ENCODE results near the gene CLEC16A. TPM values are rescaled to one million over a fixed set of nuclear protein-coding genes. Genes with fewer than 3 reads are reported as not detected.

CLEC16A gene
- total and polyA plus RNA-seq, 8 donors = 17.6 to 38.6 (median 21.6) TPM

DNA sequence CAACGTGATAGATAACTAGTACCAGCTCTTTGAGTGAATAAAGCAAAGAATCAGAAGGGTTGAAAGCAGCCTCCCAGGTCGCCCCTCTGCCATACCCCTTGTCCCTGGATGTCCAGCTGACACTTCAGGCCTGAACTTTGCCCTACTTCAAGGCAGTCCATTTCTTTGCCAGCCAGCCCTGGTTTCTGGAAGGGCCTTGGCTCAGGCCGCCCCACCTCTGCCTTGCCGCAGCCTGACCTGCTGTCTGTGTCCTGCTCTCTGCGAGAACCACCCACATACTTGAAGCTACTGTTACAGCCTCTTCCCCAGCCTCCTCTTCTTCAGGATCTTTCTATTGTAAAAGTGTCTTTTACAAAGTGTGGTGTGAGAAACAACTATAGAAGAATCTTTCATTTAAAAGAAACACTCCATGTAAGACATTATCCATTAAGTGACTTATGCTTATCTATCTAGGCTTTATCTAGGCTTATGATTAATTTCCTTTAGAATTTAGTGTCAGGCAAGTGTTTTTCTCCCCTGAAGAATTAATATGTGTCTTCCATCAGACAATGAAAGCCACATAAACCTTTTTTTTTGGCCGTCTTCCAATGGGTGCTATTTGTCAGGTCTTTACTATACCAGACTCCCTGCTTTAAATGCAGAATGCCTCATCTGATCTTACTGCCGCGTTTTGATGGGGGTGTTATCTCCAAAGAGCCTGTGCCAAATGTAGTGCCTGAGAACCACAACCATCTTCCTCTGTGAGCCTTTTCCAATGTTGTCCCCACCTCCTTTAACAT is 177.7 kb downstream of the CLEC16A start:
- Histone ChIP-seq H3K9me3 (no peaks in the 10 kb centered on the region), H3K27ac (no peak overlapping the region), H3K36me3 (peaks cover 0 to 60% of the 10 kb centered on the region in 2 donors), H3K4me3 (no peak overlapping the region), H3K27me3 (no peaks in the 10 kb centered on the region), H3K4me1 (no peaks in the 10 kb centered on the region)
- intact Hi-C loops (cut with DNase I) = no loop called here
- TF ChIP-seq, protein P1, sequence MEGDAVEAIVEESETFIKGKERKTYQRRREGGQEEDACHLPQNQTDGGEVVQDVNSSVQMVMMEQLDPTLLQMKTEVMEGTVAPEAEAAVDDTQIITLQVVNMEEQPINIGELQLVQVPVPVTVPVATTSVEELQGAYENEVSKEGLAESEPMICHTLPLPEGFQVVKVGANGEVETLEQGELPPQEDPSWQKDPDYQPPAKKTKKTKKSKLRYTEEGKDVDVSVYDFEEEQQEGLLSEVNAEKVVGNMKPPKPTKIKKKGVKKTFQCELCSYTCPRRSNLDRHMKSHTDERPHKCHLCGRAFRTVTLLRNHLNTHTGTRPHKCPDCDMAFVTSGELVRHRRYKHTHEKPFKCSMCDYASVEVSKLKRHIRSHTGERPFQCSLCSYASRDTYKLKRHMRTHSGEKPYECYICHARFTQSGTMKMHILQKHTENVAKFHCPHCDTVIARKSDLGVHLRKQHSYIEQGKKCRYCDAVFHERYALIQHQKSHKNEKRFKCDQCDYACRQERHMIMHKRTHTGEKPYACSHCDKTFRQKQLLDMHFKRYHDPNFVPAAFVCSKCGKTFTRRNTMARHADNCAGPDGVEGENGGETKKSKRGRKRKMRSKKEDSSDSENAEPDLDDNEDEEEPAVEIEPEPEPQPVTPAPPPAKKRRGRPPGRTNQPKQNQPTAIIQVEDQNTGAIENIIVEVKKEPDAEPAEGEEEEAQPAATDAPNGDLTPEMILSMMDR (IDR thresholded peaks at IDR 0.05) = no peak
- DNase-seq = no peak
- ATAC-seq = no peak

- DNase-seq = no peak
- H3K4me3 ChIP-seq = no peak overlapping the region
- H3K27ac ChIP-seq = no peak overlapping the region
- no peak for ATAC-seq
- H3K36me3 ChIP-seq = peaks cover 0 to 60% of the 10 kb centered on the region in 2 donors
- H3K9me3 ChIP-seq = no peaks in the 10 kb centered on the region
- no peaks in the 10 kb centered on the region for H3K27me3 ChIP-seq
- TF ChIP-seq, protein P1 (IDR thresholded peaks at IDR 0.05) = no peak
- intact Hi-C loops (cut with DNase I) = no loop called here
- peaks cover 6 to 10% of the 10 kb centered on the region in 2 donors for H3K4me1 ChIP-seq
These were observed 179.3 kb downstream of the CLEC16A start for GRCh38 chr16:11123666-11124065.

GRCh38 chr16:11125936-11126335 is 181.6 kb downstream of the CLEC16A start:
- Histone ChIP-seq H3K27ac (no peak overlapping the region), H3K36me3 (peaks cover 0 to 67% of the 10 kb centered on the region in 2 donors), H3K4me3 (no peak overlapping the region), H3K27me3 (no peaks in the 10 kb centered on the region), H3K4me1 (peaks cover 12 to 14% of the 10 kb centered on the region in 2 donors), H3K9me3 (no peaks in the 10 kb centered on the region)
- no peak for ATAC-seq
- intact Hi-C loops (cut with DNase I) = no loop called here
- no peak for DNase-seq
- TF ChIP-seq, protein P1 (IDR thresholded peaks at IDR 0.05) = no peak

DNA sequence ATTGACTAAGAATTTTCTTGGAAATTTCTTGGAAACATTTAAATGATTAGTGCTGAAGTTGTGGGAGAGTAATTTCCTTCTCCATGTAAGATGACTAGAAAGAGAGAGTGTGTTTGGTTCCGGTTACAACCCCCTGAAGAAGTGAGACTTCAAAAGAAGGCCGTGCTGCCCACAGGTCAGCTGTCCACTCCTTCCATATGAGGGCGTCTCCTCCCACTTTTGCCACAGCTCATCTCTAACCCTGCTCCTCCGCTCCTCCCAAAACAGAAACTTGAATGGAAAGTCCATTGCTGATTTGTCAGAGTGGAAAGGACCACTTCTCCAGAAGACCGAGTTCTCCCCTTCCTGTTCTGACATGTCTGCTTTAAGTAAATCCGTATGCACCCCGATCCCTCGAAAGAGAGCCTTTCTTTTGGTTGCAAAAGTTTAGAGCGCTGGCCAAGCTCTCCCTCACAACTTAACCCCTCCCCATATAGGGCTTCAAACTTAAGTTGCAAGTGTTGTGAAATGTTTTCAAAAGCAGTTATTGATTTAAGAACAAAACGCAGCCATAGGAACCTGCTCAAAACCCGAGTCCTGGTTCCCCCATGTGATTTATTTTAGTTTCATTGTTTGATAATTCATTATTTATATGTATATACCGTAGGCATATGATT is 182.2 kb downstream of the CLEC16A start:
- Histone ChIP-seq H3K27ac (no peak overlapping the region), H3K36me3 (peaks cover 0 to 65% of the 10 kb centered on the region in 2 donors), H3K4me1 (peaks cover 12 to 14% of the 10 kb centered on the region in 2 donors), H3K27me3 (no peaks in the 10 kb centered on the region), H3K4me3 (no peak overlapping the region), H3K9me3 (no peaks in the 10 kb centered on the region)
- intact Hi-C loops (cut with DNase I) = no loop called here
- TF ChIP-seq, protein P1 (IDR thresholded peaks at IDR 0.05) = no peak
- ATAC-seq = peak; percentile 15
- peak in 1 of 4 donors; percentile 62 for DNase-seq

GRCh38 chr16:11127610-11128195 is 183.3 kb downstream of the CLEC16A start:
- TF ChIP-seq, protein P1 (IDR thresholded peaks at IDR 0.05) = no peak
- Histone ChIP-seq H3K9me3 (no peaks in the 10 kb centered on the region), H3K4me3 (no peak overlapping the region), H3K27me3 (no peaks in the 10 kb centered on the region), H3K36me3 (peaks cover 0 to 54% of the 10 kb centered on the region in 2 donors), H3K27ac (no peak overlapping the region), H3K4me1 (peaks cover 12 to 16% of the 10 kb centered on the region in 2 donors)
- no peak for DNase-seq
- peak; percentile 13 for ATAC-seq
- intact Hi-C loops (cut with DNase I) = no loop called here
